Mesendoderm (in vitro differentiated cells): ENCODE data around the gene RNFT2.
"Not testable (repeated sequence)": the region's sequence is repeated elsewhere in the genome, so short reads cannot be mapped to it uniquely, and the experiment has no call there.

Experiments
- DNase-seq: peaks from one replicate; pipeline ENCODE4 v3.0.0; 2013
- H2AK5ac ChIP-seq: 2 replicates; pipeline ENCODE4 v1.6.1; 2013; ENCODE audit warnings: low read length, inconsistent platforms
- H2BK120ac ChIP-seq: 2 replicates; pipeline ENCODE4 v1.6.1; 2013; ENCODE audit warnings: low read depth, mild to moderate bottlenecking, low read length, moderate library complexity, mixed read lengths
- H2BK15ac ChIP-seq: replicated peaks from 2 replicates; pipeline ENCODE4 v1.6.1; 2013; ENCODE audit warnings: low read depth, mild to moderate bottlenecking, moderate library complexity
- H2BK5ac ChIP-seq: 2 replicates; pipeline ENCODE4 v1.6.1; 2013; ENCODE audit warnings: low read length, inconsistent platforms
- H3K18ac ChIP-seq: 2 replicates; pipeline ENCODE4 v1.6.1; 2013; ENCODE audit warnings: mild to moderate bottlenecking, low read length, mixed read lengths
- H3K23ac ChIP-seq: one replicate; pipeline ENCODE4 v1.6.1; 2013; ENCODE audit warnings: low read length
- H3K27ac ChIP-seq: 2 replicates; pipeline ENCODE4 v1.5.1; 2013; ENCODE audit warnings: low read depth, mild to moderate bottlenecking, inconsistent platforms, low read length, moderate library complexity
- H3K27me3 ChIP-seq: 2 replicates; pipeline ENCODE4 v1.6.1; 2013; ENCODE audit warnings: low read length, control low read depth, mild to moderate bottlenecking, inconsistent platforms; ENCODE audit not compliant: insufficient read depth, poor library complexity
- H3K36me3 ChIP-seq: 2 replicates; pipeline ENCODE4 v1.6.1; 2013; ENCODE audit warnings: low read length, inconsistent platforms; ENCODE audit not compliant: control insufficient read depth, insufficient read depth
- H3K4ac ChIP-seq: one replicate; pipeline ENCODE4 v1.6.1; 2013; ENCODE audit warnings: low read depth, mild to moderate bottlenecking, low read length, moderate library complexity
- H3K4me1 ChIP-seq: 2 replicates; pipeline ENCODE4 v1.6.1; 2013; ENCODE audit warnings: low read depth, low read length, inconsistent platforms; ENCODE audit not compliant: control insufficient read depth
- H3K4me2 ChIP-seq: 2 replicates; pipeline ENCODE4 v1.6.1; 2013; ENCODE audit warnings: low read length
- H3K4me3 ChIP-seq: 2 replicates; pipeline ENCODE4 v1.5.1; 2013; ENCODE audit warnings: mild to moderate bottlenecking, low read length
- H3K56ac ChIP-seq: one replicate; pipeline ENCODE4 v1.6.1; 2013; ENCODE audit warnings: low read length
- H3K79me1 ChIP-seq: 2 replicates; pipeline ENCODE4 v1.6.1; 2013; ENCODE audit warnings: low read length, inconsistent platforms
- H3K79me2 ChIP-seq: 2 replicates; pipeline ENCODE4 v1.6.1; 2013; ENCODE audit warnings: mild to moderate bottlenecking, low read length; ENCODE audit not compliant: control insufficient read depth, insufficient read depth
- H3K9ac ChIP-seq: 2 replicates; pipeline ENCODE4 v1.6.1; 2013; ENCODE audit warnings: low read length, inconsistent platforms
- H4K5ac ChIP-seq: one replicate; pipeline ENCODE4 v1.6.1; 2013; ENCODE audit warnings: low read length
- H4K8ac ChIP-seq: one replicate; pipeline ENCODE4 v1.6.1; 2013; ENCODE audit warnings: low read depth, mild to moderate bottlenecking, control low read depth, low read length, moderate library complexity
- WGBS: extraction: QIAGEN DNeasy Blood & Tissue Kit; methylation state at CpG from one replicate; pipeline ENCODE4 v1.1.7; 2013; ENCODE audit warnings: low lambda C conversion rate, missing lambda C conversion rate; ENCODE audit not compliant: insufficient coverage; ENCODE audit errors: extremely low coverage; 5-methylcytosine and 5-hydroxymethylcytosine counted together

Gene RNFT2

DNA sequence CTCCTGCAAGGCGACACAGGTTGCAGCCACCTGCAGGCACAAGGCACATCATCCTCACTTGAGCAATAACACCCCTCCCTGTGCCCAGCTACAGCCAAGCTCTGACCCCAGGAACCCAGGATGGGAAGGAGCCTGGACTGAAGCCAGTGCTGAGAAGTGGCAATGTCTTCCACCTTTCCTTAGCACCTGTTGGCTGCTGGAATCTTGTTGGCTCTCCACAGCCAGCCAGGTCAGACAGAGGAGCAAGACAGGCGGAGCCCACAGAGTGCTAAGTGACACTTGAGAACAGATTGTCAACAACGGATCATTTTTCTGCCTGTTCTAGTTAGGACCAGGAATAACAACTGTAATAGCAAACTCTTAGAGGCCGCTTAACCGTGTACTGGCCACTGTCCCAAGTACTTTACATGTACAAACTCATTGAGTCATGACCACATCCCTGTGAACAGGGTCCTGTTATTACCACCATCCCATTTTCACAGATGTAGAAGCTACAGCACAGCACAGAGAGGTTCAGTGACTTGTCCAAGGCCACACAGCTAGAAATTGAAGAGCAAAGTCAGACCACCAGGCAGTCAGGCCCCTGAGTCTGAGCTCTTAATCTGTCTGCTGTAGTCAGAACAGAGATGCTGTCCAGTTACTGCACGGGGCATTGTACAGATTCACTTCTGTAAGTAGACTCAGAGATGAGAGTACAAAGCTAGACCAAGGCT is 45.6 kb downstream of the RNFT2 start:
- Histone ChIP-seq H2BK15ac (no peak overlapping the region), H2BK120ac (no peak overlapping the region), H4K5ac (no peak overlapping the region), H3K27ac (no peak overlapping the region), H2BK5ac (no peak overlapping the region), H2AK5ac (no peak overlapping the region), H3K4me3 (no peak overlapping the region), H3K79me2 (no peaks in the 10 kb centered on the region), H3K4ac (no peak overlapping the region), H3K23ac (no peak overlapping the region), H3K36me3 (peaks cover 2% of the 10 kb centered on the region), H3K4me1 (no peaks in the 10 kb centered on the region), H3K27me3 (no peaks in the 10 kb centered on the region), H3K56ac (no peak overlapping the region), H4K8ac (no peak overlapping the region), H3K79me1 (no peaks in the 10 kb centered on the region), H3K4me2 (no peak overlapping the region), H3K18ac (no peak overlapping the region), H3K9ac (no peak overlapping the region)
- no peak for DNase-seq
- no CpG with 5 or more reads among the region's 6 CpGs for WGBS

DNA sequence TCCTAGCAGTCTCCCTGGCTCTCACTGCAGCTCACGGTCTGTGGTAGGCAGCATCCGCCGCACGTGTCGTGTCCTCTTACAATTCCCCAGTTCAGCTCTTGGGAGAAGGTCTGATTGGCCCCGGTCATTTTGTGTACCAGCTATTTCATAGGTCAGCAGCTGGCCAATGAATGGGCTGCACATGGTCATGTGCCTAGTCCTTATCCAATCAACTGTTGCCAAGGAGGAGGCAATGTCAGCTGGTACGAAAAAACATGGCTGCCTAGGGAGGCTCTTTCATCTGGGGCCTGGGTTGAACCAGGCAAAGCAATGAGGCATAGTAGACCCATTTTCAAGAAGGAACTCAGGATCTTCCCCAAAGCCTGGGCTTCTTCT is 46.1 kb downstream of the RNFT2 start:
- Histone ChIP-seq H2AK5ac (no peak overlapping the region), H3K4me2 (no peak overlapping the region), H3K18ac (no peak overlapping the region), H3K79me2 (no peaks in the 10 kb centered on the region), H2BK5ac (no peak overlapping the region), H3K79me1 (no peaks in the 10 kb centered on the region), H3K4me3 (no peak overlapping the region), H3K4ac (no peak overlapping the region), H3K9ac (no peak overlapping the region), H3K23ac (no peak overlapping the region), H3K56ac (no peak overlapping the region), H3K27ac (no peak overlapping the region), H4K8ac (no peak overlapping the region), H4K5ac (no peak overlapping the region), H3K36me3 (peaks cover 2% of the 10 kb centered on the region), H2BK120ac (no peak overlapping the region), H3K27me3 (no peaks in the 10 kb centered on the region), H3K4me1 (no peaks in the 10 kb centered on the region), H2BK15ac (no peak overlapping the region)
- WGBS = no CpG with 5 or more reads among the region's 7 CpGs
- DNase-seq = peak; percentile 53

- not testable (repeated sequence) for H2BK120ac ChIP-seq, H2BK15ac ChIP-seq, H3K4me3 ChIP-seq, H3K4ac ChIP-seq, H3K79me1 ChIP-seq, H3K9ac ChIP-seq, H3K27ac ChIP-seq, H3K23ac ChIP-seq, H3K79me2 ChIP-seq, H3K36me3 ChIP-seq, H2BK5ac ChIP-seq, H4K8ac ChIP-seq, H3K27me3 ChIP-seq, H3K56ac ChIP-seq, H3K4me1 ChIP-seq, H3K4me2 ChIP-seq, H3K18ac ChIP-seq, H4K5ac ChIP-seq, H2AK5ac ChIP-seq, DNase-seq
These were observed 51.4 kb downstream of the RNFT2 start for GRCh38 chr12:116789562-116789961.

DNA sequence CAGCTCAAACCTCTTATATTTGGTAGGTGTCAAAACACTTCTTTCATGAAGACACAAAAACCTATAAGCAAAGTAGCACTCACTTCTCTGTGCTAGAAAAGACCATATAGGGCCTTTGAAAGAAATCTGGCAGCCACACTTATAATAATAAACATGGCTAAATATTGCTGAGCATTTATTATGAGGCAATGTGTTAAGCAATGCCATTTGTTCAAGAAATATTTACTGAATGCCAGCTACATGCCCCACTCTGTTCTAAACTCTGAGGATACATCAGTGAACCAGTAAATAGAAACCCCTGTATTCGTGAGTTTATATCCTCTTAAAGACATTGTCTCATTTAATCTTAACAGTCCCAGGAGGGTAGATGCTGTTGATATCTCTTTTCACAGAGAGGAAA is 52.0 kb downstream of the RNFT2 start:
- no peak overlapping the region for H3K4me3 ChIP-seq
- H3K18ac ChIP-seq = no peak overlapping the region
- H3K4me1 ChIP-seq = no peaks in the 10 kb centered on the region
- H3K27me3 ChIP-seq = no peaks in the 10 kb centered on the region
- H2BK5ac ChIP-seq = no peak overlapping the region
- no peak overlapping the region for H2BK120ac ChIP-seq
- no peak overlapping the region for H3K4me2 ChIP-seq
- no peak overlapping the region for H3K27ac ChIP-seq
- no peak overlapping the region for H4K5ac ChIP-seq
- no peak for DNase-seq
- H3K4ac ChIP-seq = no peak overlapping the region
- no peak overlapping the region for H3K23ac ChIP-seq
- H3K56ac ChIP-seq = no peak overlapping the region
- H3K79me1 ChIP-seq = no peaks in the 10 kb centered on the region
- no peak overlapping the region for H2BK15ac ChIP-seq
- H3K79me2 ChIP-seq = no peaks in the 10 kb centered on the region
- H3K36me3 ChIP-seq = peaks cover 4% of the 10 kb centered on the region
- WGBS = no CpG with 5 or more reads among the region's 1 CpG
- H4K8ac ChIP-seq = no peak overlapping the region
- no peak overlapping the region for H3K9ac ChIP-seq
- H2AK5ac ChIP-seq = no peak overlapping the region

- H3K4me2 ChIP-seq = no peak overlapping the region
- H2BK5ac ChIP-seq = no peak overlapping the region
- no peaks in the 10 kb centered on the region for H3K79me1 ChIP-seq
- no peak overlapping the region for H3K56ac ChIP-seq
- no peak overlapping the region for H2BK15ac ChIP-seq
- no peaks in the 10 kb centered on the region for H3K27me3 ChIP-seq
- H3K23ac ChIP-seq = no peak overlapping the region
- peaks cover 2% of the 10 kb centered on the region for H3K36me3 ChIP-seq
- H4K8ac ChIP-seq = no peak overlapping the region
- H3K4me3 ChIP-seq = no peak overlapping the region
- no peak overlapping the region for H3K18ac ChIP-seq
- no peak overlapping the region for H3K27ac ChIP-seq
- DNase-seq = no peak
- no peak overlapping the region for H2BK120ac ChIP-seq
- no peaks in the 10 kb centered on the region for H3K4me1 ChIP-seq
- no peak overlapping the region for H4K5ac ChIP-seq
- no CpG with 5 or more reads among the region's 10 CpGs for WGBS
- H3K9ac ChIP-seq = no peak overlapping the region
- no peak overlapping the region for H3K4ac ChIP-seq
- H3K79me2 ChIP-seq = no peaks in the 10 kb centered on the region
- no peak overlapping the region for H2AK5ac ChIP-seq
These were observed 54.3 kb downstream of the RNFT2 start for GRCh38 chr12:116792403-116792802.

GRCh38 chr12:116794725-116795124 is 56.6 kb downstream of the RNFT2 start:
- Histone ChIP-seq H3K27me3 (no peaks in the 10 kb centered on the region), H3K4ac (no peak overlapping the region), H3K4me1 (no peaks in the 10 kb centered on the region), H3K23ac (no peak overlapping the region), H2BK5ac (no peak overlapping the region), H3K9ac (no peak overlapping the region), H3K27ac (no peak overlapping the region), H3K79me1 (no peaks in the 10 kb centered on the region), H4K8ac (no peak overlapping the region), H2BK120ac (no peak overlapping the region), H3K56ac (no peak overlapping the region), H3K4me2 (no peak overlapping the region), H4K5ac (no peak overlapping the region), H2BK15ac (no peak overlapping the region), H3K36me3 (peaks cover 2% of the 10 kb centered on the region), H3K79me2 (no peaks in the 10 kb centered on the region), H3K18ac (no peak overlapping the region), H3K4me3 (no peak overlapping the region), H2AK5ac (no peak overlapping the region)
- no peak for DNase-seq
- WGBS = no CpG with 5 or more reads among the region's 4 CpGs
